ENCODE data around the gene CAMK4. TPM values are rescaled to one million over a fixed set of nuclear protein-coding genes. Genes with fewer than 3 reads are reported as not detected.

The CAMK4 gene
- total and polyA plus RNA-seq, 2 donors (not counting 1 experiment from before 2014, with no cell fraction given): 0.83 to 5.9 TPM

DNA sequence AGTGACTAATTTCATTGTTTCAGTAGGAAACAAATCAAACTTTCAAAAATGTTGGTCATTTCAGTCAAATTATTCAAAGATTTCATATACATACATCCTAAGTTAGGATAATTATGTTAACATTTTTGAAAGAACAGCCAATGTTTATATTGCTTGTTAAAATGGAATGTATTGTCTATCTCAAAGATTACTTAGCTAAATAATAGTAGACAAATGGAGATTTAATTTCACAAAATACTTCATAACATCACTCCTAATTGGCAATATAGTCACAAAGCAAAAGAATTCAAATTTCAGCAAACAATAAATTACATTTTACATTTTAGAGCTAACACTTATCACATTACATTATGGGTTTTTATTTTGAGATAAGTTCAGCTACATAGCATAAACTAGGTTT is 262.7 kb downstream of the CAMK4 start:
- H3K9me3 ChIP-seq (ENCODE audit: control insufficient read depth, insufficient read depth, low read depth, low read length): no peaks in the 10 kb centered on the region
- DNase-seq (ENCODE audit: low read depth in 2 of 2): no peak
- H4K20me1 ChIP-seq (ENCODE audit: control insufficient read depth, extremely low read depth, insufficient read depth, low read length): no peaks in the 10 kb centered on the region
- no peak overlapping the region for H3K4me3 ChIP-seq (replicated peaks in 1 of 4; ENCODE audit: control extremely low read depth in 1 of 4, insufficient read depth in 1 of 4, low read depth in 3 of 4, low read length in 4 of 4)
- no peak overlapping the region for H3K4me2 ChIP-seq (ENCODE audit: extremely low read depth, insufficient read depth, low read length)
- H3K36me3 ChIP-seq (ENCODE audit: control insufficient read depth, insufficient read depth, low read length): no peaks in the 10 kb centered on the region
- H3K4me1 ChIP-seq (ENCODE audit: control insufficient read depth, extremely low read depth, insufficient read depth, low read length): no peaks in the 10 kb centered on the region
- no peak overlapping the region for H3K27ac ChIP-seq (ENCODE audit: insufficient read depth, low read length)
- TF ChIP-seq, protein P1, sequence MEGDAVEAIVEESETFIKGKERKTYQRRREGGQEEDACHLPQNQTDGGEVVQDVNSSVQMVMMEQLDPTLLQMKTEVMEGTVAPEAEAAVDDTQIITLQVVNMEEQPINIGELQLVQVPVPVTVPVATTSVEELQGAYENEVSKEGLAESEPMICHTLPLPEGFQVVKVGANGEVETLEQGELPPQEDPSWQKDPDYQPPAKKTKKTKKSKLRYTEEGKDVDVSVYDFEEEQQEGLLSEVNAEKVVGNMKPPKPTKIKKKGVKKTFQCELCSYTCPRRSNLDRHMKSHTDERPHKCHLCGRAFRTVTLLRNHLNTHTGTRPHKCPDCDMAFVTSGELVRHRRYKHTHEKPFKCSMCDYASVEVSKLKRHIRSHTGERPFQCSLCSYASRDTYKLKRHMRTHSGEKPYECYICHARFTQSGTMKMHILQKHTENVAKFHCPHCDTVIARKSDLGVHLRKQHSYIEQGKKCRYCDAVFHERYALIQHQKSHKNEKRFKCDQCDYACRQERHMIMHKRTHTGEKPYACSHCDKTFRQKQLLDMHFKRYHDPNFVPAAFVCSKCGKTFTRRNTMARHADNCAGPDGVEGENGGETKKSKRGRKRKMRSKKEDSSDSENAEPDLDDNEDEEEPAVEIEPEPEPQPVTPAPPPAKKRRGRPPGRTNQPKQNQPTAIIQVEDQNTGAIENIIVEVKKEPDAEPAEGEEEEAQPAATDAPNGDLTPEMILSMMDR (conservative IDR thresholded peaks at IDR 0.05 in 1 of 2, IDR thresholded peaks at IDR 0.05 in 1 of 2; ENCODE audit: low read depth in 1 of 2, low read length in 2 of 2): no peak
- no peak for TF ChIP-seq EZH2 (IDR thresholded peaks at IDR 0.05; ENCODE audit: low read length, missing control alignments)
- H2AFZ ChIP-seq (ENCODE audit: low read length): no peak overlapping the region
- no peaks in the 10 kb centered on the region for H3K79me2 ChIP-seq (ENCODE audit: control insufficient read depth, insufficient read depth, low read length)
- H3K9ac ChIP-seq (ENCODE audit: insufficient read depth, low read length): no peak overlapping the region
- H3K27me3 ChIP-seq (ENCODE audit: control insufficient read depth, insufficient read depth, low read length): no peaks in the 10 kb centered on the region

DNA sequence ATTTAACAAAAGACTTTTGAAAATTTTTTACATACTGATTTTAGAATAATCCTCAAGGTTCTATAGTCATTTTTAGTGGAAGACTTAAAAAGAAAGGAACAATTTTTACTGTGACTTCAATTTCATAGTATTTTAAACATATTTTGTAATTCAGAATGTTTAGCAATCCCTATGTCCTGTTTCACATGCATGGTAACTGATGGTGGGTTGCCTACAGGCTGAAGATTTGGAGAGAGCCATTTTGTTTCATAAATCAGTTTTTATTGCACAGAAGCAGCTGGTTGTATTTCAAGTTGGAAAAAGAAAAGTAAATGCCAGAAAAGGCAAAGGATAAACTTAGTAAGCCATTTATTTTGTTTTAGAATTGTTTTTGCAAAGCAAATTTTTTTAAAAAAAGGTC is 264.2 kb downstream of the CAMK4 start:
- Histone ChIP-seq H3K36me3 (ENCODE audit: control insufficient read depth, insufficient read depth, low read length) (no peaks in the 10 kb centered on the region), H3K4me3 (replicated peaks in 1 of 4; ENCODE audit: control extremely low read depth in 1 of 4, insufficient read depth in 1 of 4, low read depth in 3 of 4, low read length in 4 of 4) (no peak overlapping the region), H3K27ac (ENCODE audit: insufficient read depth, low read length) (no peak overlapping the region), H2AFZ (ENCODE audit: low read length) (no peak overlapping the region), H3K9me3 (ENCODE audit: control insufficient read depth, insufficient read depth, low read depth, low read length) (no peaks in the 10 kb centered on the region), H3K4me2 (ENCODE audit: extremely low read depth, insufficient read depth, low read length) (no peak overlapping the region), H4K20me1 (ENCODE audit: control insufficient read depth, extremely low read depth, insufficient read depth, low read length) (no peaks in the 10 kb centered on the region), H3K27me3 (ENCODE audit: control insufficient read depth, insufficient read depth, low read length) (no peaks in the 10 kb centered on the region), H3K79me2 (ENCODE audit: control insufficient read depth, insufficient read depth, low read length) (no peaks in the 10 kb centered on the region), H3K4me1 (ENCODE audit: control insufficient read depth, extremely low read depth, insufficient read depth, low read length) (no peaks in the 10 kb centered on the region), H3K9ac (ENCODE audit: insufficient read depth, low read length) (no peak overlapping the region)
- peak in 1 of 2 donors; percentile 42 for DNase-seq (ENCODE audit: low read depth in 2 of 2)
- no peak for TF ChIP-seq EZH2 (IDR thresholded peaks at IDR 0.05; ENCODE audit: low read length, missing control alignments)
- TF ChIP-seq, protein P1 (conservative IDR thresholded peaks at IDR 0.05 in 1 of 2, IDR thresholded peaks at IDR 0.05 in 1 of 2; ENCODE audit: low read depth in 1 of 2, low read length in 2 of 2): no peak

DNA sequence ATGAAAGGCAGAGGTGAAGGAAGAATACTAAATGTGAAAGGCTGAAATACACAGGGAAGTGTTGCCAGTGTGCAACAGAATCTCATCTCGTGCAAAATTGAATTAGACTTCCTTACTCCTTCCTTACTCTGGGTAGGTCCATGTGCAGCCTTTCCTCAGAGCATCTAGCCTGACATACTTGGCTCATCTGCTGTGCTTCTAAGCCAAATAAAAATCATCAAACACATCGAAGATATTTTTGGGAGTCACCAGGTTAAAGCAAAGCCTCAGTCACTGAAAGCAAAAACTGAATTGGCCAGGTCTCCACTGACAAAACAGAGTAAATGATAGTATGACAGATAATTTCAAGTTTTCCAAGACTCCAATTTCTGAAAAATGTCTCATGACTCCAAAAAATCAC is 268.8 kb downstream of the CAMK4 start:
- Histone ChIP-seq H3K27me3 (ENCODE audit: control insufficient read depth, insufficient read depth, low read length) (no peaks in the 10 kb centered on the region), H3K27ac (ENCODE audit: insufficient read depth, low read length) (no peak overlapping the region), H3K4me1 (ENCODE audit: control insufficient read depth, extremely low read depth, insufficient read depth, low read length) (no peaks in the 10 kb centered on the region), H3K4me2 (ENCODE audit: extremely low read depth, insufficient read depth, low read length) (no peak overlapping the region), H3K9me3 (ENCODE audit: control insufficient read depth, insufficient read depth, low read depth, low read length) (no peaks in the 10 kb centered on the region), H2AFZ (ENCODE audit: low read length) (no peak overlapping the region), H3K9ac (ENCODE audit: insufficient read depth, low read length) (no peak overlapping the region), H3K79me2 (ENCODE audit: control insufficient read depth, insufficient read depth, low read length) (no peaks in the 10 kb centered on the region), H3K4me3 (replicated peaks in 1 of 4; ENCODE audit: control extremely low read depth in 1 of 4, insufficient read depth in 1 of 4, low read depth in 3 of 4, low read length in 4 of 4) (no peak overlapping the region), H3K36me3 (ENCODE audit: control insufficient read depth, insufficient read depth, low read length) (no peaks in the 10 kb centered on the region), H4K20me1 (ENCODE audit: control insufficient read depth, extremely low read depth, insufficient read depth, low read length) (no peaks in the 10 kb centered on the region)
- TF ChIP-seq EZH2 (IDR thresholded peaks at IDR 0.05; ENCODE audit: low read length, missing control alignments): no peak
- TF ChIP-seq, protein P1 (conservative IDR thresholded peaks at IDR 0.05 in 1 of 2, IDR thresholded peaks at IDR 0.05 in 1 of 2; ENCODE audit: low read depth in 1 of 2, low read length in 2 of 2): no peak
- no peak for DNase-seq (ENCODE audit: low read depth in 2 of 2)

Data from fibroblast of lung (primary cell).